ENCODE measurements around the gene FGGY. TPM values are rescaled to one million over a fixed set of nuclear protein-coding genes. Genes with fewer than 3 reads are reported as not detected.
A peak's percentile ranks its signal among the peaks of the same experiment; 100 is the strongest.

Gene FGGY
- total RNA-seq, 4 donors from 2014 or later: 24.9 to 35.9 (median 30.5) TPM

- Histone ChIP-seq H3K9me3 (no peaks in the 10 kb centered on the region), H3K36me3 (no peaks in the 10 kb centered on the region), H3K4me3 (no peak overlapping the region), H3K27ac (no peak overlapping the region), H3K27me3 (no peaks in the 10 kb centered on the region), H3K4me1 (peaks cover 10 to 15% of the 10 kb centered on the region in 2 donors)
- intact Hi-C loops (cut with DNase I; ENCODE audit: low total_unique reads) (no loop called here), in situ Hi-C loops (cut with MboI; ENCODE audit: low sequenced_read_pairs in 4 of 4) (no loop called here)
- no peak for ATAC-seq
- no peak for TF ChIP-seq POLR2A (IDR thresholded peaks at IDR 0.05)
- TF ChIP-seq CTCF (IDR thresholded peaks at IDR 0.05 in 4 of 5, conservative IDR thresholded peaks at IDR 0.05 in 1 of 5): no peak
- no peak for DNase-seq
Observed at GRCh38 chr1:59738591-59739015, 441.7 kb downstream of the FGGY start.

GRCh38 chr1:59739111-59739510, 442.2 kb downstream of the FGGY start:
- Histone ChIP-seq H3K4me3 (no peak overlapping the region), H3K27me3 (no peaks in the 10 kb centered on the region), H3K4me1 (peaks cover 15 to 20% of the 10 kb centered on the region in 2 donors), H3K36me3 (no peaks in the 10 kb centered on the region), H3K27ac (no peak overlapping the region), H3K9me3 (no peaks in the 10 kb centered on the region)
- DNase-seq (no peak), ATAC-seq (no peak)
- intact Hi-C loops (cut with DNase I; ENCODE audit: low total_unique reads) (no loop called here), in situ Hi-C loops (cut with MboI; ENCODE audit: low sequenced_read_pairs in 4 of 4) (no loop called here)
- TF ChIP-seq POLR2A (IDR thresholded peaks at IDR 0.05) (no peak), CTCF (IDR thresholded peaks at IDR 0.05 in 4 of 5, conservative IDR thresholded peaks at IDR 0.05 in 1 of 5) (no peak)

- Histone ChIP-seq H3K4me1 (peaks cover 25 to 30% of the 10 kb centered on the region in 2 donors), H3K9me3 (no peaks in the 10 kb centered on the region), H3K36me3 (no peaks in the 10 kb centered on the region), H3K27me3 (no peaks in the 10 kb centered on the region), H3K27ac (peak overlapping the region; percentile 60 to 66 (median 64)), H3K4me3 (no peak overlapping the region)
- TF ChIP-seq CTCF (IDR thresholded peaks at IDR 0.05 in 4 of 5, conservative IDR thresholded peaks at IDR 0.05 in 1 of 5) (no peak), POLR2A (IDR thresholded peaks at IDR 0.05) (no peak)
- intact Hi-C loops (cut with DNase I; ENCODE audit: low total_unique reads) (no loop called here), in situ Hi-C loops (cut with MboI; ENCODE audit: low sequenced_read_pairs in 4 of 4) (no loop called here)
- DNase-seq: no peak
- ATAC-seq: no peak
Observed at GRCh38 chr1:59742526-59742925, 445.6 kb downstream of the FGGY start.

GRCh38 chr1:59743324-59744091, 446.6 kb downstream of the FGGY start:
- TF ChIP-seq POLR2A (IDR thresholded peaks at IDR 0.05): no peak
- no peak for TF ChIP-seq CTCF (IDR thresholded peaks at IDR 0.05 in 4 of 5, conservative IDR thresholded peaks at IDR 0.05 in 1 of 5)
- H3K27ac ChIP-seq: peak overlapping the region; percentile 60 to 66 (median 64)
- peak in 1 of 2 donors; percentile 40 for DNase-seq
- H3K36me3 ChIP-seq: no peaks in the 10 kb centered on the region
- H3K9me3 ChIP-seq: no peaks in the 10 kb centered on the region
- no peak overlapping the region for H3K4me3 ChIP-seq
- H3K27me3 ChIP-seq: no peaks in the 10 kb centered on the region
- in situ Hi-C loops (cut with MboI; ENCODE audit: low sequenced_read_pairs in 4 of 4) (no loop called here), intact Hi-C loops (cut with DNase I; ENCODE audit: low total_unique reads) (no loop called here)
- ATAC-seq: peak; percentile 85 to 93
- H3K4me1 ChIP-seq: peaks cover 25 to 30% of the 10 kb centered on the region in 2 donors
